IPS DF 6.9 (cell line): Measurements from ENCODE around the gene CDKN1B.

ENCODE experiments used
- DNase-seq: peaks from one replicate; pipeline ENCODE4 v3.0.0-alpha.2; 2013; ENCODE audit warnings: low read depth, low spot score
- H3K27ac ChIP-seq: one replicate; pipeline ENCODE4 v1.5.1; 2013; ENCODE audit warnings: low read length, control low read depth
- H3K27me3 ChIP-seq: 2 replicates; pipeline ENCODE4 v1.6.1; 2013; ENCODE audit warnings: mild to moderate bottlenecking, low read length; ENCODE audit not compliant: control insufficient read depth, insufficient read depth
- H3K36me3 ChIP-seq: 2 replicates; pipeline ENCODE4 v1.6.1; 2013; ENCODE audit warnings: low read length; ENCODE audit not compliant: control insufficient read depth, insufficient read depth
- H3K4me1 ChIP-seq: 2 replicates; pipeline ENCODE4 v1.6.1; 2013; ENCODE audit warnings: low read length; ENCODE audit not compliant: control insufficient read depth, insufficient read depth
- H3K4me3 ChIP-seq: 2 replicates; pipeline ENCODE4 v1.5.1; 2013; ENCODE audit warnings: mild to moderate bottlenecking, low read length
- H3K9me3 ChIP-seq: 2 replicates; pipeline ENCODE4 v1.6.1; 2013; ENCODE audit warnings: low read length, inconsistent platforms; ENCODE audit not compliant: control insufficient read depth, insufficient read depth
- WGBS: extraction: QIAGEN DNeasy Blood & Tissue Kit; methylation state at CpG from one replicate; pipeline ENCODE4 v1.1.7; 2013; ENCODE audit warnings: mixed read lengths, missing lambda C conversion rate; ENCODE audit not compliant: insufficient read length, insufficient coverage; 5-methylcytosine and 5-hydroxymethylcytosine counted together

The CDKN1B gene

GRCh38 chr12:12716793-12717585 is at the start of gene CDKN1B:
TSS of gene CDKN1B (plus strand) at chr12:12717368. CDS start at chr12:12717840, 472 bp downstream.
- Histone ChIP-seq H3K4me1 (peaks cover 4% of the 10 kb centered on the region; the same call in 1 of the 2 replicates), H3K36me3 (no peaks in the 10 kb centered on the region), H3K9me3 (no peaks in the 10 kb centered on the region), H3K27me3 (no peaks in the 10 kb centered on the region), H3K4me3 (peak within 1 kb of the TSS; percentile 49), H3K27ac (no peak within 1 kb of the TSS)
- no peak for DNase-seq
- WGBS = no CpG with 5 or more reads among the region's 81 CpGs

GRCh38 chr12:12668005-12668404 is 49.2 kb upstream of the CDKN1B start:
- no peak for DNase-seq
- WGBS = no CpG with 5 or more reads among the region's 1 CpG

GRCh38 chr12:12669020-12669419 is 48.1 kb upstream of the CDKN1B start:
- H3K36me3 ChIP-seq = no peaks in the 10 kb centered on the region
- H3K9me3 ChIP-seq = no peaks in the 10 kb centered on the region
- no peaks in the 10 kb centered on the region for H3K27me3 ChIP-seq
- no CpG with 5 or more reads among the region's 2 CpGs for WGBS
- H3K4me1 ChIP-seq = no peaks in the 10 kb centered on the region; the same call in 1 of the 2 replicates
- DNase-seq = no peak
- H3K27ac ChIP-seq = no peak overlapping the region
- no peak overlapping the region for H3K4me3 ChIP-seq

More at GRCh38 chr12:12668005-12668404, 49.2 kb upstream of the CDKN1B start:
- Histone ChIP-seq H3K4me3 (no peak overlapping the region), H3K9me3 (no peaks in the 10 kb centered on the region), H3K4me1 (no peaks in the 10 kb centered on the region; the same call in 1 of the 2 replicates), H3K27me3 (no peaks in the 10 kb centered on the region), H3K36me3 (no peaks in the 10 kb centered on the region), H3K27ac (no peak overlapping the region)

GRCh38 chr12:12671850-12672660 is 45.1 kb upstream of the CDKN1B start:
- DNase-seq = no peak
- WGBS = no CpG with 5 or more reads among the region's 8 CpGs
- Histone ChIP-seq H3K4me3 (no peak overlapping the region), H3K4me1 (peaks cover 2% of the 10 kb centered on the region; the same call in 1 of the 2 replicates), H3K27ac (no peak overlapping the region), H3K9me3 (no peaks in the 10 kb centered on the region), H3K36me3 (no peaks in the 10 kb centered on the region), H3K27me3 (peaks cover 14% of the 10 kb centered on the region; the same call in 1 of the 2 replicates)

GRCh38 chr12:12673296-12673695 is 43.9 kb upstream of the CDKN1B start:
- DNase-seq = no peak
- Histone ChIP-seq H3K27me3 (peaks cover 14% of the 10 kb centered on the region; the same call in 1 of the 2 replicates), H3K4me1 (peaks cover 2% of the 10 kb centered on the region; the same call in 1 of the 2 replicates), H3K27ac (no peak overlapping the region), H3K9me3 (no peaks in the 10 kb centered on the region), H3K4me3 (no peak overlapping the region), H3K36me3 (no peaks in the 10 kb centered on the region)
- WGBS = no CpG with 5 or more reads among the region's 3 CpGs

GRCh38 chr12:12676605-12677004 is 40.6 kb upstream of the CDKN1B start:
- Histone ChIP-seq H3K4me3 (no peak overlapping the region), H3K27ac (no peak overlapping the region), H3K4me1 (peaks cover 2% of the 10 kb centered on the region; the same call in 1 of the 2 replicates), H3K27me3 (peaks cover 14% of the 10 kb centered on the region; the same call in 1 of the 2 replicates), H3K36me3 (no peaks in the 10 kb centered on the region), H3K9me3 (no peaks in the 10 kb centered on the region)
- no peak for DNase-seq
- no CpG with 5 or more reads among the region's 3 CpGs for WGBS

- H3K27me3 ChIP-seq = peaks cover 2% of the 10 kb centered on the region; the same call in 1 of the 2 replicates
- H3K4me1 ChIP-seq = peaks cover 5% of the 10 kb centered on the region; the same call in 1 of the 2 replicates
- H3K4me3 ChIP-seq = no peak overlapping the region
- H3K27ac ChIP-seq = no peak overlapping the region
- H3K9me3 ChIP-seq = no peaks in the 10 kb centered on the region
- no peak for DNase-seq
- no peaks in the 10 kb centered on the region for H3K36me3 ChIP-seq
- WGBS = no CpG with 5 or more reads among the region's 5 CpGs
Measured at GRCh38 chr12:12681061-12681765, 36.0 kb upstream of the CDKN1B start.

GRCh38 chr12:12682284-12682683 is 34.9 kb upstream of the CDKN1B start:
- Histone ChIP-seq H3K27ac (no peak overlapping the region), H3K36me3 (no peaks in the 10 kb centered on the region), H3K4me3 (no peak overlapping the region), H3K27me3 (no peaks in the 10 kb centered on the region), H3K4me1 (peaks cover 3% of the 10 kb centered on the region; the same call in 1 of the 2 replicates), H3K9me3 (no peaks in the 10 kb centered on the region)
- DNase-seq = no peak

- Histone ChIP-seq H3K4me3 (no peak overlapping the region; the same call in 1 of the 2 replicates), H3K4me1 (peaks cover 3% of the 10 kb centered on the region; the same call in 1 of the 2 replicates), H3K27ac (no peak overlapping the region), H3K9me3 (no peaks in the 10 kb centered on the region), H3K27me3 (no peaks in the 10 kb centered on the region), H3K36me3 (no peaks in the 10 kb centered on the region)
- DNase-seq = no peak
- no CpG with 5 or more reads among the region's 4 CpGs for WGBS
Measured at GRCh38 chr12:12683136-12683697, 34.0 kb upstream of the CDKN1B start.
